Hepatocyte (in vitro differentiated cells): Measurements from ENCODE around the gene LIPF.

Source experiments
- CTCF ChIP-seq: fragments of 200-600 bp; sonication (generic); IDR thresholded peaks from 2 replicates; pipeline ENCODE4 v1.5.1; 2016; ENCODE audit warnings: antibody characterized with exemption, mild to moderate bottlenecking; ENCODE audit not compliant: poor library complexity
- EZH2phosphoT487 ChIP-seq: fragments of 200-600 bp; sonication (generic); IDR thresholded peaks from one replicate; pipeline ENCODE4 v1.6.1; 2018; ENCODE audit warnings: antibody characterized with exemption, mild to moderate bottlenecking, low read depth, moderate library complexity; ENCODE audit not compliant: unreplicated experiment, severe bottlenecking

GRCh38 chr10:88620441-88620840, 43.8 kb upstream of the LIPF start:
- TF ChIP-seq CTCF = no peak
- TF ChIP-seq EZH2phosphoT487 = no peak
